Keratinocyte (primary cell): ENCODE data around the gene GGT7. TPM values are rescaled to one million over a fixed set of nuclear protein-coding genes. Genes with fewer than 3 reads are reported as not detected.

Experiments used
- DNase-seq: peaks from one replicate; pipeline ENCODE4 v3.0.0-alpha.2; 2011; ENCODE audit warnings: low read depth, missing footprints, low spot score
- FAIRE-seq: peaks from 2 replicates; lab custom pipeline; 2011; peaks lifted over from hg19 to GRCh38; lab: Jason Lieb, UNC
- H2AFZ ChIP-seq: 2 replicates; pipeline ENCODE4 v1.6.0; 2012; ENCODE audit warnings: low read length, control low read depth, inconsistent platforms; ENCODE audit not compliant: control insufficient read depth
- H3K27ac ChIP-seq: 2 replicates; pipeline ENCODE4 v1.5.1; 2011; ENCODE audit warnings: low read length; ENCODE audit not compliant: control insufficient read depth, insufficient read depth
- H3K27me3 ChIP-seq: 3 replicates; pipeline ENCODE4 v1.6.0; 2011; ENCODE audit warnings: low read length; ENCODE audit not compliant: control insufficient read depth, insufficient read depth; ENCODE audit errors: extremely low read depth
- H3K36me3 ChIP-seq, 2 experiments: 2 replicates in 1 of 2; 3 replicates in 1 of 2; pipeline ENCODE4 v1.5.1; 2011; ENCODE audit warnings: low read length in 2 of 2, mild to moderate bottlenecking in 1 of 2; ENCODE audit not compliant: control insufficient read depth in 2 of 2, insufficient read depth in 2 of 2; ENCODE audit errors: extremely low read depth in 1 of 2
- H3K4me1 ChIP-seq: 3 replicates; pipeline ENCODE4 v1.5.1; 2011; ENCODE audit warnings: low read length; ENCODE audit not compliant: control insufficient read depth, insufficient read depth; ENCODE audit errors: extremely low read depth
- H3K4me2 ChIP-seq: 3 replicates; pipeline ENCODE4 v1.6.0; 2011; ENCODE audit warnings: low read depth, low read length; ENCODE audit not compliant: control insufficient read depth, insufficient read depth; ENCODE audit errors: extremely low read depth
- H3K4me3 ChIP-seq, 3 experiments: fragments of 200-600 bp in 1 of 3; sonication (generic) in 1 of 3; 2 replicates in 2 of 3; 3 replicates in 1 of 3; pipeline ENCODE4 v1.5.1; 2011 to 2016; ENCODE audit warnings: low read length in 3 of 3, mild to moderate bottlenecking in 3 of 3, control low read depth in 2 of 3, inconsistent platforms in 1 of 3, low read depth in 1 of 3, mixed read lengths in 1 of 3, mixed run types in 1 of 3, moderate library complexity in 1 of 3; ENCODE audit not compliant: control insufficient read depth in 2 of 3, insufficient read depth in 2 of 3; ENCODE audit errors: extremely low read depth in 1 of 3
- H3K79me2 ChIP-seq: 2 replicates; pipeline ENCODE4 v1.6.0; 2012; ENCODE audit warnings: low read length; ENCODE audit not compliant: control insufficient read depth, insufficient read depth
- H3K9ac ChIP-seq: 3 replicates; pipeline ENCODE4 v1.6.0; 2011; ENCODE audit warnings: low read length; ENCODE audit not compliant: control insufficient read depth, insufficient read depth; ENCODE audit errors: extremely low read depth
- H3K9me1 ChIP-seq: 3 replicates; pipeline ENCODE4 v1.6.0; 2011; ENCODE audit warnings: low read length; ENCODE audit not compliant: control insufficient read depth, insufficient read depth; ENCODE audit errors: extremely low read depth
- H3K9me3 ChIP-seq: 2 replicates; pipeline ENCODE4 v1.5.1; 2012; ENCODE audit warnings: low read depth, low read length; ENCODE audit not compliant: control insufficient read depth
- H4K20me1 ChIP-seq: 3 replicates; pipeline ENCODE4 v1.6.0; 2011; ENCODE audit warnings: low read length; ENCODE audit not compliant: control insufficient read depth, insufficient read depth; ENCODE audit errors: extremely low read depth
- EZH2 ChIP-seq: IDR thresholded peaks from one replicate; pipeline ENCODE4 v1.6.1; 2012; ENCODE audit warnings: inconsistent platforms, mild to moderate bottlenecking, low read length, moderate library complexity
- dilution Hi-C: fragments of 300-500 bp; cut with MboI; formaldehyde crosslinking; loops from one replicate; pipeline ENCODE4 v1.7.0; 2020; ENCODE audit warnings: low sequenced_read_pairs; ENCODE audit not compliant: extremely low pct_ligation_motif_present
- polyA plus RNA-seq, 5 experiments: library from polyadenylated mRNA; depleted of rRNA in 3 of 5; stranded (reverse) in 3 of 5; stranded (forward) in 1 of 5; unstranded in 1 of 5; fragments of >200 nt; gene quantifications; 1 replicate in 1 of 5; 2 replicates in 3 of 5; 3 replicates in 1 of 5; pipeline versions ENCODE4 v1.2.1 to v1.2.3, GENCODE V29; 2011 to 2012; ENCODE audit warnings: missing spikeins in 2 of 5, low read depth in 1 of 5, low replicate concordance in 1 of 5
- TF ChIP-seq, protein P1 (sequence below), 3 experiments: IDR thresholded peaks in 1 of 3; conservative IDR thresholded peaks in 1 of 3; optimal IDR thresholded peaks in 1 of 3; 2 replicates in 2 of 3; 3 replicates in 1 of 3; pipeline versions ENCODE3 to v1.5.1; 2011; ENCODE audit warnings: low read length in 3 of 3, mild to moderate bottlenecking in 3 of 3, moderate library complexity in 2 of 3, control low read depth in 1 of 3, inconsistent platforms in 1 of 3; ENCODE audit not compliant: insufficient read depth in 2 of 3; ENCODE audit errors: extremely low read depth in 1 of 3

The GGT7 gene
- polyA plus RNA-seq, 1 donor (not counting 4 experiments of a cell fraction or from before 2014, with no cell fraction given): 5.0 TPM

- Histone ChIP-seq H3K36me3 (no peaks in the 10 kb centered on the region), H3K79me2 (no peaks in the 10 kb centered on the region), H3K4me2 (peak overlapping the region; percentile 99), H3K4me3 (no peak overlapping the region), H3K27ac (no peak overlapping the region), H3K9me1 (no peaks in the 10 kb centered on the region), H3K9me3 (no peaks in the 10 kb centered on the region), H3K9ac (no peak overlapping the region), H3K27me3 (no peaks in the 10 kb centered on the region), H2AFZ (no peak overlapping the region), H3K4me1 (peaks cover 17% of the 10 kb centered on the region), H4K20me1 (no peaks in the 10 kb centered on the region)
- no peak for DNase-seq
- dilution Hi-C loops: no loop called here
- no peak for TF ChIP-seq EZH2
- TF ChIP-seq, protein P1, sequence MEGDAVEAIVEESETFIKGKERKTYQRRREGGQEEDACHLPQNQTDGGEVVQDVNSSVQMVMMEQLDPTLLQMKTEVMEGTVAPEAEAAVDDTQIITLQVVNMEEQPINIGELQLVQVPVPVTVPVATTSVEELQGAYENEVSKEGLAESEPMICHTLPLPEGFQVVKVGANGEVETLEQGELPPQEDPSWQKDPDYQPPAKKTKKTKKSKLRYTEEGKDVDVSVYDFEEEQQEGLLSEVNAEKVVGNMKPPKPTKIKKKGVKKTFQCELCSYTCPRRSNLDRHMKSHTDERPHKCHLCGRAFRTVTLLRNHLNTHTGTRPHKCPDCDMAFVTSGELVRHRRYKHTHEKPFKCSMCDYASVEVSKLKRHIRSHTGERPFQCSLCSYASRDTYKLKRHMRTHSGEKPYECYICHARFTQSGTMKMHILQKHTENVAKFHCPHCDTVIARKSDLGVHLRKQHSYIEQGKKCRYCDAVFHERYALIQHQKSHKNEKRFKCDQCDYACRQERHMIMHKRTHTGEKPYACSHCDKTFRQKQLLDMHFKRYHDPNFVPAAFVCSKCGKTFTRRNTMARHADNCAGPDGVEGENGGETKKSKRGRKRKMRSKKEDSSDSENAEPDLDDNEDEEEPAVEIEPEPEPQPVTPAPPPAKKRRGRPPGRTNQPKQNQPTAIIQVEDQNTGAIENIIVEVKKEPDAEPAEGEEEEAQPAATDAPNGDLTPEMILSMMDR (optimal IDR thresholded peaks at IDR 0.05 in 1 of 3, IDR thresholded peaks at IDR 0.05 in 1 of 3, conservative IDR thresholded peaks at IDR 0.05 in 1 of 3; ENCODE audit: extremely low read depth in 1 of 3, insufficient read depth in 2 of 3, low read length in 3 of 3): no peak
- FAIRE-seq: no peak
Observed at GRCh38 chr20:34871320-34871926, 1.2 kb downstream of the GGT7 start.

GRCh38 chr20:34864216-34864615, 8.4 kb downstream of the GGT7 start:
- H3K4me3 ChIP-seq: no peak overlapping the region
- H3K4me2 ChIP-seq: no peak overlapping the region
- no peaks in the 10 kb centered on the region for H3K4me1 ChIP-seq
- no peaks in the 10 kb centered on the region for H4K20me1 ChIP-seq
- H3K27ac ChIP-seq: no peak overlapping the region
- H2AFZ ChIP-seq: no peak overlapping the region
- H3K9me3 ChIP-seq: no peaks in the 10 kb centered on the region
- DNase-seq (no peak), FAIRE-seq (no peak)
- H3K9ac ChIP-seq: no peak overlapping the region
- no peaks in the 10 kb centered on the region for H3K36me3 ChIP-seq
- H3K9me1 ChIP-seq: no peaks in the 10 kb centered on the region
- no peaks in the 10 kb centered on the region for H3K27me3 ChIP-seq
- dilution Hi-C loops: no loop called here
- no peaks in the 10 kb centered on the region for H3K79me2 ChIP-seq
- TF ChIP-seq, protein P1 (optimal IDR thresholded peaks at IDR 0.05 in 1 of 3, IDR thresholded peaks at IDR 0.05 in 1 of 3, conservative IDR thresholded peaks at IDR 0.05 in 1 of 3; ENCODE audit: extremely low read depth in 1 of 3, insufficient read depth in 2 of 3, low read length in 3 of 3): no peak
- no peak for TF ChIP-seq EZH2
